ENCODE results near the gene GPR68. TPM values are rescaled to one million over a fixed set of nuclear protein-coding genes. Genes with fewer than 3 reads are reported as not detected.

The GPR68 gene
- total RNA-seq, 1 donor from 2014 or later, result 6.0 TPM

DNA sequence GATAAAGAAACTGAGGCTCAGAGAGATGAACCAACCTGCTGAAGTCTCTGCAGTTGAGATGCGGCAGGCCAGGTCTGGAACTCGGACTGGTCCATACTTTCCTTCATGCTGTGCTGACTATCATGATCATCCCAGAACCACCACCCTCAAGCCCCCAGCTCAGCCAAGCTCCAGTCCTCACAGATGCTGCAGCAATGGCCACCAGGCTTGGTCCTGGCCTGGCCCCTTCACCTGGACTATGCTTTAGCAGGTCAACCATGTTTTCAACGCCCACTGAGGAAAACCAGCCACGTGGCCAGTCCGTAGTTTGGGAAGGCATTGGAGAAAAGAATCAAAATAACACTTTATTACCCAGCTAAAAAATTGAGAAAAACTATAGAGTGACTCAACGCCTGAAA lies 1.4 kb downstream of the GPR68 start:
- DNase-seq (ENCODE audit: low spot score), result no peak
- intact Hi-C loops (cut with micrococcal nuclease), result loop anchor here (1.0 to 10.0 kb wide), 4 partner anchors 10 to 858 kb away; partner anchors contain the start of gene RPS6KA5
- peaks cover 5% of the 10 kb centered on the region for H3K9me3 Mint-ChIP-seq
- H3K36me3 Mint-ChIP-seq (ENCODE audit: low read depth), result peaks cover 60% of the 10 kb centered on the region
- peaks cover 84% of the 10 kb centered on the region for H3K4me1 Mint-ChIP-seq (ENCODE audit: low read depth)
- H3K4me3 Mint-ChIP-seq (ENCODE audit: low read depth), result peak overlapping the region; percentile 84
- H3K27ac Mint-ChIP-seq, result peak overlapping the region; percentile 84
- no peaks in the 10 kb centered on the region for H3K27me3 Mint-ChIP-seq (ENCODE audit: low read depth)

- Mint-ChIP-seq H3K9me3 (peaks cover 5% of the 10 kb centered on the region), H3K4me1 (ENCODE audit: low read depth) (peaks cover 84% of the 10 kb centered on the region), H3K4me3 (ENCODE audit: low read depth) (peak overlapping the region; percentile 84), H3K27me3 (ENCODE audit: low read depth) (no peaks in the 10 kb centered on the region), H3K27ac (peak overlapping the region; percentile 84), H3K36me3 (ENCODE audit: low read depth) (peaks cover 60% of the 10 kb centered on the region)
- no peak for DNase-seq (ENCODE audit: low spot score)
- intact Hi-C loops (cut with micrococcal nuclease), result loop anchor here (1.0 to 10.0 kb wide), 4 partner anchors 11 to 858 kb away; partner anchors contain the start of gene RPS6KA5
Measured at GRCh38 chr14:91242635-91243034, 1.9 kb downstream of the GPR68 start.

DNA sequence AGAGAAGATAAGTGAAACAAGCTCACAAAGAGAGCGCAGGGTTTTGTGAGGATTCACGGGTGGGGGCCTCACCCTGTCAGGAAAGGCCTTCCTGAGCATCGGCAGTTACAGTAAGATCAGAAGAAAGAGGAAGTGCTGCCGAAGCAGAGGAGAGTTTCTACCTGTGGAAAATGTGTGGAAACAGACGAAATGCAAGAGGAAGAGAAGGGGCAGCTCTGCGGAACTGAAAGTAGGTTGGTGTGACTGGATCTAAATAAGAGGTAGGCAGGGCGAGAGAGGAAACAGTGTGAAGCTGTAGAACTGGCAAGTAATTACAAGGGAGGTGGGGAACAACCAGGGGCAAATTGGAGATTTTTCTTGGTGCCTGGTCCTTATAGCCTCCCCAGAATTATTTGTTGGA lies 2.6 kb downstream of the GPR68 start:
- H3K27me3 Mint-ChIP-seq (ENCODE audit: low read depth), result no peaks in the 10 kb centered on the region
- peak overlapping the region; percentile 84 for H3K27ac Mint-ChIP-seq
- H3K4me1 Mint-ChIP-seq (ENCODE audit: low read depth), result peaks cover 79% of the 10 kb centered on the region
- no peaks in the 10 kb centered on the region for H3K9me3 Mint-ChIP-seq
- peak; percentile 40 for DNase-seq (ENCODE audit: low spot score)
- peak overlapping the region; percentile 84 for H3K4me3 Mint-ChIP-seq (ENCODE audit: low read depth)
- peaks cover 60% of the 10 kb centered on the region for H3K36me3 Mint-ChIP-seq (ENCODE audit: low read depth)
- intact Hi-C loops (cut with micrococcal nuclease), result loop anchor here (2.0 to 10.0 kb wide), 2 partner anchors 181 to 857 kb away; partner anchors contain the start of gene RPS6KA5

DNA sequence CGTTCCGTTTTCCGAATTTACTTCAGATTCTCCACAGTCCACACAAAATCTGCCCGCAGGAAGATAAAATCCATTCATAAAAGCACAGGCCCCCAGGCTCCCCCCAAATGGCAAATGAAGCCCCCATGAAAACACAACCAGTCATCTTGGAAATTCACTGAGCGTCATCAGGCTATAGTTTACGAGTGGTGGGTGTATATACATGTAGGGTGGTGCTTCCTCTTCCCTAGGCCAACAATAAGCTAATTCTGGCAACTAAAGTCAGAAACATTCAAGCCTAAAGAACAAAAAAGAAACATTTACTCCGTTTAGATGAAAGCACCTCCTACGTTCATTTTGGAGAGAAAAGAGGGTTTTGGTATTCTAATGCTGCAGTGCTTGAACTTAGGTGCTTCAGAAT lies 5.8 kb downstream of the GPR68 start:
- no peak for DNase-seq (ENCODE audit: low spot score)
- no peaks in the 10 kb centered on the region for H3K9me3 Mint-ChIP-seq
- no peak overlapping the region for H3K4me3 Mint-ChIP-seq (ENCODE audit: low read depth)
- peak overlapping the region; percentile 63 for H3K27ac Mint-ChIP-seq
- intact Hi-C loops (cut with micrococcal nuclease), result no loop called here
- H3K27me3 Mint-ChIP-seq (ENCODE audit: low read depth), result no peaks in the 10 kb centered on the region
- H3K36me3 Mint-ChIP-seq (ENCODE audit: low read depth), result peaks cover 78% of the 10 kb centered on the region
- peaks cover 57% of the 10 kb centered on the region for H3K4me1 Mint-ChIP-seq (ENCODE audit: low read depth)

DNA sequence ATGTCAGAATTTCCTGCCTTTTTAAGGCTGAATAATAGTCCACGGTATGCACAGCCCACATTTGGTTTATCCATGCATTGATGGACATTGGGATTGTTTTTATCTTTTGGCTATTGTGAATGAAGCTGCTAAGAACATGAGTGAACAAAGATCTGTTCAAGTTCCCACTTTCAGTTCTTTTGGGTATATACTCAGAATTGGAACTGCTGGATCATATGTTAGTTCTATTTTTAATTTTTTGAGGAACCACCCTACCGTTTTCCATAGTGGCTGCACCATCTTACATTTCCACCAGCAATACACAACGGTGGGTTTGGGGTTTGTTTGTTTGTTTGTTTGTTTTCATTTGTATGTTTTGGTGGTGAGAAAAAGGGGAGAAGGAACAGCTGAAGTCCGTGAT lies 6.4 kb downstream of the GPR68 start:
- H3K9me3 Mint-ChIP-seq, result no peaks in the 10 kb centered on the region
- no peak overlapping the region for H3K4me3 Mint-ChIP-seq (ENCODE audit: low read depth)
- peak overlapping the region; percentile 63 for H3K27ac Mint-ChIP-seq
- peaks cover 52% of the 10 kb centered on the region for H3K4me1 Mint-ChIP-seq (ENCODE audit: low read depth)
- H3K36me3 Mint-ChIP-seq (ENCODE audit: low read depth), result peaks cover 77% of the 10 kb centered on the region
- H3K27me3 Mint-ChIP-seq (ENCODE audit: low read depth), result no peaks in the 10 kb centered on the region
- no peak for DNase-seq (ENCODE audit: low spot score)
- intact Hi-C loops (cut with micrococcal nuclease), result no loop called here

DNA sequence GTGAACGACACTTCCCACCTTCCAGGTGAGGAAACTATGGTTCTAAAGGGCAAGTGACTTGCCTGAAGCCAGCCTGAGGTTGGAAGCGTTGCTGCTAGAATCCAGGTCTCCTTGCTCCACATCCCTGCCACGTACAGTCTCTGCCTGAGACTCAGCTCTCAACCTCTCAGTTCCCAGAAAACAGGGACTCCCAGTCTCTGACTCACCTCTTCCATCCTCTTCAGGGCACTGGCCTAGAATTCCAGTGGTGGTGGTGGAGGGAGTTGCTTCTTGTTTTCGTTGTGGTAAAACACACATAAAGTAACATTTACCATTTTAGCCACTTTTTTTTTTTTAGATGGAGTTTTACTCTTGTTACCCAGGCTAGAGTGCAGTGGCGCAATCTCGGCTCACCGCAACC lies 7.3 kb downstream of the GPR68 start:
- peaks cover 50% of the 10 kb centered on the region for H3K4me1 Mint-ChIP-seq (ENCODE audit: low read depth)

GRCh38 chr14:91235841-91236240 lies 8.7 kb downstream of the GPR68 start:
- DNase-seq (ENCODE audit: low spot score), result no peak
- Mint-ChIP-seq H3K27ac (peak overlapping the region; percentile 42), H3K4me3 (ENCODE audit: low read depth) (no peak overlapping the region), H3K4me1 (ENCODE audit: low read depth) (peaks cover 49% of the 10 kb centered on the region), H3K9me3 (peaks cover 6% of the 10 kb centered on the region), H3K36me3 (ENCODE audit: low read depth) (peaks cover 83% of the 10 kb centered on the region), H3K27me3 (ENCODE audit: low read depth) (no peaks in the 10 kb centered on the region)
- intact Hi-C loops (cut with micrococcal nuclease), result no loop called here

More for the DNA sequence above, 7.3 kb downstream of the GPR68 start:
- intact Hi-C loops (cut with micrococcal nuclease), result no loop called here
- Mint-ChIP-seq H3K36me3 (ENCODE audit: low read depth) (peaks cover 81% of the 10 kb centered on the region), H3K9me3 (no peaks in the 10 kb centered on the region), H3K27ac (peak overlapping the region; percentile 24), H3K27me3 (ENCODE audit: low read depth) (no peaks in the 10 kb centered on the region), H3K4me3 (ENCODE audit: low read depth) (no peak overlapping the region)
- DNase-seq (ENCODE audit: low spot score), result no peak

DNA sequence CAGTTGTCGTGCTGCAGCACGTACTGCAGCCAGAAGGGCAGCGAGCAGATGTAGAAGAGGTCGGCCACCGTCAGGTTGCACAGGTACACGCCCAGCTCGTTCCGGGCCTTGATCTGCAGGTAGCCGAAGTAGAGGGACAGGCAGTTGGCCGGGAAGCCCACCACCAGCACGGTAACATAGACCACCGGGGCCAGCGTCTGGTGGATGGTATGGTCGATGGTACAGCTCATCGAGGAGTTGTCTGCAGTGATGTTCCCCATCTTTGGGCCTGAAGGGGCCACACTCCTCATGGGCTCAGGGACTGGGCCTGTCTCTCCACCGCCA lies 9.8 kb downstream of the GPR68 start:
- intact Hi-C loops (cut with micrococcal nuclease), result no loop called here
- DNase-seq (ENCODE audit: low spot score), result no peak
- Mint-ChIP-seq H3K4me3 (ENCODE audit: low read depth) (no peak overlapping the region), H3K27ac (no peak overlapping the region), H3K36me3 (ENCODE audit: low read depth) (peaks cover 88% of the 10 kb centered on the region), H3K4me1 (ENCODE audit: low read depth) (peaks cover 52% of the 10 kb centered on the region), H3K27me3 (ENCODE audit: low read depth) (no peaks in the 10 kb centered on the region), H3K9me3 (peaks cover 9% of the 10 kb centered on the region)

DNA sequence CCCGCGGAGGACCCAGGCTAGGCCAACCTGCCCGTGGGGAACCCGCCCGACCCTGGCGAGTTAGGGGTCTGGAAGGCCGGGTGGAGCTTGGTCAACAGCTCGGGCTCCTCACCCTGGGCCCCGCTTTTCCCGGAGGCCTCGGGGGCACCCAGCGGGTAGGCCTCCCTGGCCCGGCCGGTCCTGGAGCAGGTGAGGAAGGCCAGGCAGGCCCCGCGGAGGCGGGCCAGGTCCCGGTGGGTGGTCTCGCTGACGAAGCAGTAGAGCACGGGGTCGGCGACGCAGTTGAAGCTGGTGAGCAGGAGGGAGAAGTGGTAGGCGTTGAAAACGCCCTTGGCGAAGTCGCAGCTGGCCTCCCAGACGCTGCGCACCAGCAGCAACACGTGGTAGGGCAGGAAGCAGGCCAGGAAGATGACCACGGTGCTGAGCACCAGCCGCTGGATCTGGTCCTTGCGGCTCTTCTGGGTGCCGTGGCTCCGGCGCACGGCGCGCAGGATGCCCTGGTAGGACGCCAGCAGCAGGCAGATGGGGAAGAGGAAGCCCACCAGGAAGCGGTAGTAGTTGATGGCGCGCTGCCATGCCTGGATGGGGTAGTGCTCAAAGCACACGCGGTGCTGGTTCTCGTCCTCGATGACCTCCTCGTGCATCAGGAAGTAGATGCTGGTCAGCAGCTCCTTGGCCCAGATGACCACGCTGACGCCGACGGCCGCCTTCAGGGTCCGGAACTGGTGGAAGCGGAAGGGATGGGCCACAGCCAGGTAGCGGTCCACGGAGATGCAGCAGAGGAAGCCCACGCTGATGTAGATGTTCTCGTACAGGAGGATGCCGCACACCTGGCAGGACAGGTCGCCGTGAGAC lies 10.3 kb downstream of the GPR68 start:
- peaks cover 82% of the 10 kb centered on the region for H3K36me3 Mint-ChIP-seq (ENCODE audit: low read depth)

GRCh38 chr14:91232603-91233002 lies 11.9 kb downstream of the GPR68 start:
- Mint-ChIP-seq H3K4me1 (ENCODE audit: low read depth) (peaks cover 49% of the 10 kb centered on the region), H3K4me3 (ENCODE audit: low read depth) (no peak overlapping the region), H3K36me3 (ENCODE audit: low read depth) (peaks cover 67% of the 10 kb centered on the region), H3K27ac (peak overlapping the region; percentile 59), H3K27me3 (ENCODE audit: low read depth) (no peaks in the 10 kb centered on the region), H3K9me3 (peaks cover 9% of the 10 kb centered on the region)
- intact Hi-C loops (cut with micrococcal nuclease), result no loop called here
- no peak for DNase-seq (ENCODE audit: low spot score)

More for the DNA sequence above, 10.3 kb downstream of the GPR68 start:
- Mint-ChIP-seq H3K27ac (no peak overlapping the region), H3K27me3 (ENCODE audit: low read depth) (no peaks in the 10 kb centered on the region), H3K4me3 (ENCODE audit: low read depth) (no peak overlapping the region), H3K9me3 (peaks cover 9% of the 10 kb centered on the region), H3K4me1 (ENCODE audit: low read depth) (peaks cover 52% of the 10 kb centered on the region)
- DNase-seq (ENCODE audit: low spot score), result no peak
- intact Hi-C loops (cut with micrococcal nuclease), result no loop called here

- intact Hi-C loops (cut with micrococcal nuclease), result no loop called here
- Mint-ChIP-seq H3K4me1 (ENCODE audit: low read depth) (peaks cover 54% of the 10 kb centered on the region), H3K4me3 (ENCODE audit: low read depth) (no peak overlapping the region), H3K27ac (peak overlapping the region; percentile 100), H3K9me3 (peaks cover 9% of the 10 kb centered on the region), H3K27me3 (ENCODE audit: low read depth) (no peaks in the 10 kb centered on the region), H3K36me3 (ENCODE audit: low read depth) (peaks cover 63% of the 10 kb centered on the region)
- no peak for DNase-seq (ENCODE audit: low spot score)
Measured at GRCh38 chr14:91232052-91232451, 12.5 kb downstream of the GPR68 start.

- intact Hi-C loops (cut with micrococcal nuclease), result no loop called here
- H3K27me3 Mint-ChIP-seq (ENCODE audit: low read depth), result no peaks in the 10 kb centered on the region
- peak overlapping the region; percentile 100 for H3K27ac Mint-ChIP-seq
- peaks cover 62% of the 10 kb centered on the region for H3K36me3 Mint-ChIP-seq (ENCODE audit: low read depth)
- peaks cover 9% of the 10 kb centered on the region for H3K9me3 Mint-ChIP-seq
- no peak for DNase-seq (ENCODE audit: low spot score)
- H3K4me3 Mint-ChIP-seq (ENCODE audit: low read depth), result peak overlapping the region; percentile 75
- peaks cover 60% of the 10 kb centered on the region for H3K4me1 Mint-ChIP-seq (ENCODE audit: low read depth)
Measured at GRCh38 chr14:91231446-91231845, 13.1 kb downstream of the GPR68 start.

DNA sequence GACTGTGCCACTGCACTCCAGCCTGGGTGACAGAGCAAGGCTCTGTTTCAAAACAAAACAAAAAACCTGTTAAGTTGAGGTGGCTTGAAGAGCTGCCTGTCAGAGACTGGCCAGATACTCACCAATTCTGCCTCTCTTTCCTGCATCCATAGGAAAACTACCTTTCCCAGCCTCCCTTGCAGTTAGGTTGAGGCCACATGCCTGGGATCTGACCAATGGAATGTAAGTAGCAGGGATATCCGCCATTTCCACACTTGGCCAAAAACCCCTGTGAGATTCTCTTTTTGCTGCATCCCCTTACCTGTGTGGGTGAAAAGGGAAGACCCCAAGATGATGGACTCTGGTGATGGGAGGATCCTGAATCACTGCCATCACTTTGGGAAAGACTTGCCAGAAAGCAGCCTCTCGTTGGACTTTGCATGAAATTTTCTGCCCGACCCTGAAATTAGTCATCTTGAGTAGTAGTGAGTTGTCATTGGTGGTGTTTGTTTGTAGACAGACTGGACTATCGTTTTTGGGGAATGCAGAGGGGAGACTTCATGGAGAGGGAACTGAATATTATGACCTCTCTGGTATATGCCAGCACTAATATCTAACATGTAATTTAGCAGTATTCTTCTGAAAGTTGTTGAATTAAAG lies 14.0 kb downstream of the GPR68 start:
- intact Hi-C loops (cut with micrococcal nuclease), result no loop called here
- H3K27me3 Mint-ChIP-seq (ENCODE audit: low read depth), result no peaks in the 10 kb centered on the region
- H3K4me1 Mint-ChIP-seq (ENCODE audit: low read depth), result peaks cover 67% of the 10 kb centered on the region
- DNase-seq (ENCODE audit: low spot score), result no peak
- H3K9me3 Mint-ChIP-seq, result peaks cover 9% of the 10 kb centered on the region
- H3K27ac Mint-ChIP-seq, result peak overlapping the region; percentile 100
- peaks cover 59% of the 10 kb centered on the region for H3K36me3 Mint-ChIP-seq (ENCODE audit: low read depth)
- H3K4me3 Mint-ChIP-seq (ENCODE audit: low read depth), result peak overlapping the region; percentile 75
